HepG2 (cell line): ENCODE data around the gene PTPRU. TPM values are rescaled to one million over a fixed set of nuclear protein-coding genes. Genes with fewer than 3 reads are reported as not detected.

Experiments
- ATAC-seq: fragments of 200-7000 bp; cut with Tn5 transposase; 3 replicates; pipeline ENCODE4 v1.9.1; 2020; ENCODE audit warnings: mild to moderate bottlenecking, moderate library complexity
- BruUV-seq: library from RNA; stranded (reverse); fragments of 400-500 nt; replicated peaks from 2 replicates; lab custom pipeline; 2021; lab: Mats Ljungman, UMichigan
- CTCF ChIA-PET: fragments of 300-600 bp; formaldehyde crosslinking; extraction: SDS; loops from one replicate; lab custom pipeline; 2021; ENCODE audit warnings: low total read pairs, inconsistent platforms, low intra/inter-chr PET ratio; lab: Yijun Ruan, JAX
- POLR2A ChIA-PET: fragments of 350-600 bp; sonication (Branson Sonifier 250); formaldehyde crosslinking; loops from one replicate; lab custom pipeline; 2020; ENCODE audit warnings: antibody characterized with exemption, inconsistent platforms; lab: Yijun Ruan, JAX
- DNase-seq: peaks from one replicate; pipeline ENCODE4 v3.0.0-alpha.2; 2015; ENCODE audit warnings: low spot score
- FAIRE-seq: peaks from 3 replicates; lab custom pipeline; 2011; peaks lifted over from hg19 to GRCh38; lab: Jason Lieb, UNC
- H2AFZ ChIP-seq: one replicate; pipeline ENCODE4 v1.6.1; 2011; ENCODE audit warnings: low read length, inconsistent platforms
- H3K27ac ChIP-seq: fragments of 300-600 bp; 3 replicates; pipeline ENCODE4 v1.8.0; 2011; ENCODE audit warnings: mixed run types, mild to moderate bottlenecking, mixed read lengths, low read length, inconsistent platforms; ENCODE audit not compliant: insufficient read depth; ENCODE audit errors: extremely low read length
- H3K27me3 ChIP-seq, 2 experiments: fragments of 200-600 bp in 1 of 2; 2 replicates in 1 of 2; 3 replicates in 1 of 2; pipeline versions ENCODE4 v1.6.0 to v1.8.0; 2011; ENCODE audit warnings: low read length in 2 of 2, mild to moderate bottlenecking in 2 of 2, moderate library complexity in 2 of 2, inconsistent platforms in 1 of 2; ENCODE audit not compliant: insufficient read depth in 2 of 2, control insufficient read depth in 1 of 2
- H3K36me3 ChIP-seq, 2 experiments: fragments of 200-600 bp in 1 of 2; replicated peaks in 1 of 2; 2 replicates in 1 of 2; 3 replicates in 1 of 2; pipeline versions ENCODE4 v1.5.1 to v1.8.0; 2011; ENCODE audit warnings: low read length in 2 of 2, inconsistent platforms in 1 of 2; ENCODE audit not compliant: insufficient read depth in 2 of 2, control insufficient read depth in 1 of 2
- H3K4me1 ChIP-seq: 2 replicates; pipeline ENCODE4 v1.5.1; 2012; ENCODE audit warnings: low read length, inconsistent platforms; ENCODE audit not compliant: insufficient read depth
- H3K4me2 ChIP-seq: 2 replicates; pipeline ENCODE4 v1.6.0; 2011; ENCODE audit warnings: low read depth, low read length, inconsistent platforms
- H3K4me3 ChIP-seq, 3 experiments: fragments of 200-600 bp in 1 of 3; sonication (generic), shearing (Covaris generic) in 1 of 3; replicated peaks in 1 of 3; 2 replicates each; pipeline ENCODE4 v1.5.1; 2011 to 2016; ENCODE audit warnings: low read length in 3 of 3, inconsistent platforms in 2 of 3, low read depth in 2 of 3, mild to moderate bottlenecking in 2 of 3, control low read depth in 1 of 3, mixed read lengths in 1 of 3; ENCODE audit not compliant: insufficient read depth in 1 of 3
- H3K79me2 ChIP-seq: one replicate; pipeline ENCODE4 v1.6.1; 2011; ENCODE audit warnings: low read length, inconsistent platforms; ENCODE audit not compliant: insufficient read depth
- H3K9ac ChIP-seq: 2 replicates; pipeline ENCODE4 v1.6.0; 2011; ENCODE audit warnings: mild to moderate bottlenecking, low read depth, low read length, inconsistent platforms; ENCODE audit not compliant: insufficient read depth
- H3K9me3 ChIP-seq: 2 replicates; pipeline ENCODE4 v1.5.1; 2012; ENCODE audit warnings: mild to moderate bottlenecking, low read length
- H4K20me1 ChIP-seq: 2 replicates; pipeline ENCODE4 v1.6.0; 2011; ENCODE audit warnings: inconsistent platforms, mild to moderate bottlenecking, low read length, moderate library complexity; ENCODE audit not compliant: insufficient read depth
- DR1 ChIP-seq: sonication (generic); formaldehyde crosslinking; IDR thresholded peaks from 2 replicates; pipeline ENCODE4 v1.8.0; 2021; ENCODE audit warnings: mild to moderate bottlenecking, missing genetic modification reagents, inconsistent platforms
- GZF1 ChIP-seq: sonication (generic); formaldehyde crosslinking; IDR thresholded peaks from 2 replicates; pipeline ENCODE4 v1.5.1; 2020; ENCODE audit warnings: mild to moderate bottlenecking, missing genetic modification reagents
- HNRNPLL ChIP-seq: fragments of 200-400 bp; formaldehyde crosslinking; IDR thresholded peaks from 2 replicates; pipeline ENCODE4 v1.6.1; 2017; ENCODE audit warnings: mild to moderate bottlenecking, low read depth, low read length; ENCODE audit not compliant: poor library complexity, severe bottlenecking
- NR3C1 ChIP-seq: sonication (generic); formaldehyde crosslinking; IDR thresholded peaks from 2 replicates; pipeline ENCODE4 v1.4.0; 2020; ENCODE audit warnings: missing genetic modification reagents
- PRPF4 ChIP-seq: fragments of 200-400 bp; formaldehyde crosslinking; IDR thresholded peaks from 2 replicates; pipeline ENCODE4 v1.6.1; 2016; ENCODE audit warnings: low read length, low read depth; ENCODE audit not compliant: poor library complexity, severe bottlenecking
- SIN3A ChIP-seq: IDR thresholded peaks from 2 replicates; pipeline ENCODE4 v1.6.1; 2011; ENCODE audit warnings: low read depth, mild to moderate bottlenecking, control low read depth, low read length, borderline replicate concordance
- SIX4 ChIP-seq: sonication (generic); formaldehyde crosslinking; IDR thresholded peaks from 2 replicates; pipeline ENCODE4 v1.4.0; 2020; ENCODE audit warnings: missing genetic modification reagents
- SNAI1 ChIP-seq: sonication (generic); formaldehyde crosslinking; IDR thresholded peaks from 2 replicates; pipeline ENCODE4 v1.5.0; 2020; ENCODE audit warnings: mild to moderate bottlenecking, missing genetic modification reagents, borderline replicate concordance
- YY1 ChIP-seq: IDR thresholded peaks from 2 replicates; pipeline ENCODE4 v1.6.1; 2011; ENCODE audit warnings: low read length, low read depth, moderate library complexity, mild to moderate bottlenecking; ENCODE audit not compliant: insufficient read depth, insufficient replicate concordance
- ZNF460 ChIP-seq: sonication (generic); formaldehyde crosslinking; IDR thresholded peaks from 2 replicates; pipeline ENCODE4 v1.5.1; 2020; ENCODE audit warnings: missing genetic modification reagents, mild to moderate bottlenecking, borderline replicate concordance
- ZNF530 ChIP-seq: sonication (generic); formaldehyde crosslinking; IDR thresholded peaks from 2 replicates; pipeline ENCODE4 v1.5.0; 2020; ENCODE audit warnings: low read depth, mild to moderate bottlenecking, missing genetic modification reagents
- ZNF607 ChIP-seq: sonication (generic); formaldehyde crosslinking; IDR thresholded peaks from 2 replicates; pipeline ENCODE4 v1.5.1; 2020; ENCODE audit warnings: missing genetic modification reagents, mild to moderate bottlenecking, borderline replicate concordance
- ZNF879 ChIP-seq: sonication (generic); formaldehyde crosslinking; IDR thresholded peaks from 2 replicates; pipeline ENCODE4 v1.8.1; 2023; ENCODE audit warnings: missing genetic modification reagents
- ZSCAN21 ChIP-seq: sonication (generic); formaldehyde crosslinking; IDR thresholded peaks from 2 replicates; pipeline ENCODE4 v1.8.0; 2022; ENCODE audit warnings: mild to moderate bottlenecking, missing genetic modification reagents, moderate library complexity, borderline replicate concordance
- WGBS: methylation state at CpG from one replicate; pipeline ENCODE4 v1.1.6; 2017; ENCODE audit warnings: low lambda C conversion rate; 5-methylcytosine and 5-hydroxymethylcytosine counted together
- in situ Hi-C: cut with HindIII; loops from 2 replicates; pipeline ENCODE4 v1.10.0; 2017; ENCODE audit warnings: low pct_unique_long_range_greater_than_20kb; ENCODE audit not compliant: extremely low pct_ligation_motif_present
- intact Hi-C: fragments of 100-400 bp; cut with micrococcal nuclease; formaldehyde crosslinking; loops from one replicate; pipeline ENCODE4 v1.10.0; 2022; ENCODE audit not compliant: unreplicated experiment
- polyA plus RNA-seq, 8 experiments: library from polyadenylated mRNA; depleted of rRNA in 3 of 8; stranded (reverse) in 7 of 8; unstranded in 1 of 8; fragments of >200 nt; fragmentation: Illumina TruSeq in 4 of 8; extraction: Trizol in 4 of 8; gene quantifications; 2 replicates each; pipeline versions ENCODE4 v1.2.1 to v1.2.3, GENCODE V29; 2011 to 2016; ENCODE audit warnings: low read depth in 4 of 8, missing spikeins in 1 of 8, mixed read lengths in 1 of 8; ENCODE audit not compliant: insufficient read depth in 1 of 8
- total RNA-seq, 5 experiments: library from RNA; depleted of rRNA; stranded (reverse); fragments of >200 nt; fragmentation: Illumina TruSeq; extraction: Trizol; gene quantifications; 2 replicates each; pipeline ENCODE4 v1.2.3, GENCODE V29; 2016; ENCODE audit warnings: low read depth in 1 of 5

Gene PTPRU
- total and polyA plus RNA-seq, 2 of the 13 experiments (the other 11 are each of a cell fraction or from before 2014, with no cell fraction given), result 21.6 to 22.3 TPM

DNA sequence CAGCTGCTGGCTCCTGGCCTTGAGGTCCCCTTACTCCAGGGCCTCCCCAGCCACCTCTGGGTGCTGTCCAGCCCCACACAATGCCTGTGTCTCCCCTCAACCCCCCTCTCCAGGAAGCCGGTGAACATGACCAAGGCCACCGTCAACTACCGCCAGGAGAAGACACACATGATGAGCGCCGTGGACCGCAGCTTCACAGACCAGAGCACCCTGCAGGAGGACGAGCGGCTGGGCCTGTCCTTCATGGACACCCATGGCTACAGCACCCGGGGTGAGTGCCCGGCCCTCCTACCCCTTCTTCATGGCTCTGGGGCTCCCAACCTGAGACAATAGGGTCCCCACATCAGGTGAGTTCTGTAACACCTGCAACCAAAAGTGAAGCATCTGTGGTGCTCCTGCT lies 55.4 kb downstream of the PTPRU start:
- in situ Hi-C loops (no loop called here), intact Hi-C loops (no loop called here)
- Histone ChIP-seq H2AFZ (no peak overlapping the region), H3K4me3 (no peak overlapping the region), H3K27me3 (no peaks in the 10 kb centered on the region), H3K36me3 (peaks cover 4 to 7% of the 10 kb centered on the region in 2 experiments; a peak in 3 of 5 replicates), H4K20me1 (no peaks in the 10 kb centered on the region), H3K4me1 (no peaks in the 10 kb centered on the region), H3K27ac (no peak overlapping the region), H3K9ac (no peak overlapping the region), H3K4me2 (no peak overlapping the region), H3K79me2 (no peaks in the 10 kb centered on the region), H3K9me3 (no peaks in the 10 kb centered on the region)
- WGBS, result no CpG with 5 or more reads among the region's 10 CpGs
- ATAC-seq, result no peak
- FAIRE-seq, result no peak
- ChIA-PET POLR2A (no interaction called here), CTCF (no interaction called here)
- no peak for DNase-seq
- no TSS peak for BruUV-seq
- TF ChIP-seq ZNF460 (CRISPR knock-in tag) (no peak), PRPF4 (no peak), ZSCAN21 (no peak), ZNF530 (CRISPR knock-in tag) (no peak), ZNF607 (CRISPR knock-in tag) (no peak), YY1 (no peak), NR3C1 (CRISPR knock-in tag) (no peak), SIN3A (no peak), DR1 (CRISPR knock-in tag) (no peak), HNRNPLL (no peak), SNAI1 (CRISPR knock-in tag) (no peak), GZF1 (CRISPR knock-in tag) (no peak), ZNF879 (CRISPR knock-in tag) (no peak), SIX4 (CRISPR knock-in tag) (no peak)
